ENCODE measurements around the gene PARS2.

PARS2 gene

DNA sequence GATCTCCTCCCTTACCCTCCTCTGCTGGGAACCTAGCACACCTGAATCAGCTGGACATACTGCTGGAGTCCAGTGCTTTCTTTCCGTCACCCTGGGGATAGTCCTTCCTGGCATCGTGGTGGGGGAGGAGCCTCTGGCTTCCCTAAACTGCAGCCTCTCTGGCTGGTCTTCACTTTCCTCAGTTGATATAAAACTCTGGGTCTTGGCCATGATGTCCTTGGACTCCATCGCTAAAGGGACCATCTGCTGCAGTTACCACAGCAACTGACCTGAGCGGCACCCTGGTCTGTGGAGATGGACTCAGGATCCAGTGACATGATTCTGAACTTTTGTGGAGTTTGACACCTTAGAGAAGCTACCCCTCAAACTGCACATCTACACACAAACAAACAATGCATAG, 22.8 kb downstream of the PARS2 start:
- no peak for DNase-seq

DNA sequence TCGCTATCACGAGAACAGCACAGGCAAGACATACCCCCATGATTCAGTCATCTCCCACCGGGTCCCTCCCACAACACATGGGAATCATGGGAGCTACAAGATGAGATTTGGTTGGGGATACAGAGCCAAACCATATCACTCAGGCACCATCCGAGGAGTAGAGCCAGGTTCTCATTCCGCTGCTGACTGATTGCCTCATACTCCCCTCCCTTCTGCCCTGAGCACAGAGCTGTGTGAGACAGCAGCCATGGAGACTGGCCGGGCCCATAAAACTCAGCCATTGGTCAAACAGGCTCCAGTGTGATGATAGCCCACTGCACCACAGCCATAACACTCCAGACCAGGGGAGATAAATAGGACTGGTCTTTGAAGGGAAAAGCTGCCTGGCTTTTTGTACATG, 26.1 kb downstream of the PARS2 start:
- DNase-seq, result no peak

DNA sequence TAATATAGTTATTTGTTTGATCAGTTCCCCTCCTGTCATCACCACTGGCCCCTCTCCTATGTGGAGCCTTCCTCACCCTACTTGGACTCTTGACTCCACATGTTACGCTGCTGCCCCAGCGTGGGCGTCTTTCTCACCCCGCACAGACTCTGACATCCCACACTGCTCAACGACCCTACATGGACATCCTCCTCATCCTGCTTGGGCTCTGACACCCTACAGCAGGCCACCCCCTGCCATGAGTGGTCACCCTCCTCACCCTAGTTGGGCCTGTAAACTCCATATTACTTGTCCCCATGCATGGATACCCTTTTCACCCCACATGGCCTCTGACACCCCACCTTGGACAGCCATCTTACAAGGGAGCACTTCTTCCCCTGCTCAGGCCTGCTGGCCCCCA, 27.6 kb downstream of the PARS2 start:
- no peak for DNase-seq

DNA sequence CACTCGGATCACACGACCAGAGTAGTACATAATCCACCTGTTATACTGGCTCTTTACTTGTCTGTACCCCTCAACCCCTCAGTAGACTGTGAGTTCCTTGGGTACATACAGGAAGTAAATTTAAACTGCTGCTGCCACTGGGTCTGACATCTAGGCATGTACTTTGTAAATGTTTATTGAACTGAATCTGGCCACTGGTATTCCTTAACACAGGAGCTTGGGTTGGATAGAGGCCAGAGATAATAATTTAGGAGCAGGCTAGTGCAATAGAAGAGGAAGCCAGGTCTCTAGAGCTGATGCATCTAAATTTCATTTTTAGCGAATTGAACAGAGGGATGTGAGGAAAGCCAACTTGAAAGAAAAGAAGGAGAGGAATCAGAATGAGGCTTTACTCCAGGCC, 36.3 kb downstream of the PARS2 start:
- no peak for DNase-seq

DNA sequence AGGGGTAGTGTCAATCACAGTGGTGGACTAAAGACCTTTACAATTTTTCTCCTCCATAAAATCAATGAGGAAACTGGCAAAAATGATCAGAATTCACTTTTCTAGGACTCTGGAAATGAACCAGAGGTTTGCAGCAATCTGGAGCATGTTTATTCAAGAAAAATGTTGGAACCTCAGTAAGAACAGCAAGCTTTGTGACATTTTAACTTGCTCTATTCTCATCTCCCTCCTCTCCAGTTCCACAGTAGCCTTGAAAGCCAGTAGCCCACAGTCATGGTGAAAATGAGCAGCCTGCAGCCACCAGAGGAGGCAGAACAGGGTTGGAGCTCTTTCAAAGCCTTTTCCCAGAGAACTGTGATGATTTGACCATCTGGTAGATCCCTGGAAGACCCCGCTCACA, 39.6 kb downstream of the PARS2 start:
- no peak for DNase-seq

DNA sequence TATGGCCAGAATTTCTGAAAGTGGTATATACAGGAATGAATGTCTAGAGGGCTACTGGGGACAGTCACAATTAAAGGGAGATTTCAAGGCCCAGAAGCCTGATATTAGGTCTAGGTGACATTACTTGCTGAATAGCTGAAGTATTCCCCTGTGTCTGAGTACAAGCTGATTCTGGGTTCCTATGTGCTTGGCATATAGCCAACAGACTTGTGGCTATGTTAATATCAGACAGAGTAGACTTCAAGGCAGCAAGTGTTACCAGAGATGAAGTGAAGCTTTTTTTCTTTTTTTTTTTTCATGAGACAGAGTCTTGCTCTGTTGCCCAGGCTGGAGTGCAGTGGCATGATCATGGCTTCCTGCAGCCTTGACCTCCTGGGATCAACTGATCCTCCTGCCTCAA, 40.3 kb downstream of the PARS2 start:
- DNase-seq, result no peak

DNA sequence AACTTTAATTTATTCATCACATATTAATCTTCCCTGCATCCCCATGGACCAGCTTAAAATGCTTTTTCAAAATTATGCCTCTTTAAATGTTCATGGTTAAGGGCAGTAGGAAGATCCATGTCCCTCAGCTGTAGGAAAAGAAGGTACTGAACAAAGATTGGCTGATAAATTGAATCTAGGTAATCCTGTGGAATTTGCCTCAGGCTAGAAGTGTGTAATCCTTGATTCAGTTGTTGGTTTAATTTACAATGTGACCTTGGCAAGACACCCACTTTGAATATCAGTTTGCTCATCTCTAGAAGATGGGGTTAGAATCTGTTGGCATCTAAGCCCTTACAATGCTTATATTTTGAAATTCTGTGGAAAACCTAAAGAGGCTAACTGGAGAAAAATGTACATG, 42.6 kb downstream of the PARS2 start:
- no peak for DNase-seq

DNA sequence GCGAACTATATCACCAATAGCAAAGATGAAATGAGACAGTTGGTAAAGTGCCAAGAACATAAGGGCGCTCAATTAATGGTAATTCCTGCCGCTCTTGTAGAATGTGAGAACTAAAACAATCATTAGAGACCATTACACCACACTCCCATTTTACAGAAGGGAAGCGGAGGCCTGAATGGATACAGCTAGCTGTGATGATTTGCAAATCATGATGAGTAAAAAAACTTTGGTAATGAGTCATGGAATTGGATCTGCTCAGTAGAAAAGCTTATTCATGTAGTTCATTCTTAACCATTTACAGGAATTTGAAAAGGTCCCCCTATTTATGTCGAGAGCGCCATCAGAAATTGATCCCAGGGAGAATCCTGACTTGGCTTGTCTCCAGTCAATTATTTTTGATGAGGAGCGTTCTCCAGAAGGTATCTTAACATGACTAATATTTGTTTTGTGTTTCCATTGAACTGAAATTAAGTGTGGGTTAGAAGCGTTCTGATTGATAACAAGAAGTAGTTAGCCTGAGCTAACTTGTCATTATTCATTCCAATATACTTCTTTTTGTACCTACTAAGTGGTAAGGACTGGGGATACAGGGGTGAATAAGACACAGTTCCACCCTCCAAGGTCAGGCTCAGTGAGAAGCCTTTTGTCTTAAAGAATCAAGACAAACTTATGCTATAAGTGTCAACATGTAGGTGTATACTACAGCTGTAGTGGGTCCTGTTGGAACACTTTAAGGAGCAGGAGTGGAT, 47.9 kb downstream of the PARS2 start:
- peak in 1 of 51 donors; percentile 3 for DNase-seq

DNA sequence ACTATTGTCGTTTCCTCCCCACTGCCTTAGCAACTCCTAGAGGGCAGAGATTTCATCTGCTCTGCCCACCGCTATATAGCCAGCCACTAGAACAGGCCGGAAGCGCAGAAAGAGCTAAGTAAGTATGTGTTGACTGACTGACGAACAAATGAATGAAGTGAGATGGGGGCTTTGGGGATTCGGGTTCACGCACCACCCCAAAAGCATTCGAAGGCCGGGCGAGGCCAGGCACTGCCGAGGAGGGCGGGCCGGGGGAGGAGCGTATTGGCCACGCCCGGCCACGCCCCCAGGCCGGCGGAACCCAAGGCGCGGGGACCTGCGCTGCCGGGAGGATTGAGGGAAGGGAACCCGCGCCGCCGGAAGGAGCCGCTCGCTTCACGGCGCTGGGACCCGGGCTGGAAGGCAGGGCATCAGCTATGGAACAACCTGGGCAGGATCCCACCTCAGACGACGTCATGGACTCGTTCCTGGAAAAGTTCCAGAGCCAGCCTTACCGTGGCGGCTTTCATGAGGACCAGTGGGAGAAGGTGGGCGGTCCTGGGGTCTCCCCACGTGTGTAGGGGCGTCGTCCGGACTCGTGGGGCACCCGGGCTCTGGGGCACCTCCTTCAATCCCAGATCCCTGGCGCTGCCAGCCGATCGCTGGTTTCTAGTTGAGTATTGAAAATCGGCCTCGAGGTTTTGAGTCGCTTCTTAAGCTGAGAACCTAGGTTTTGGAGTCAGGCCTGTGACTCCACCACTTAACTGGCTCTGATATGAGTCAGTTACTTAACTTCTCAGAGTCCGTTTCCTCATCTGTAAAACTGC, 48.6 kb downstream of the PARS2 start, which contains the start of gene TTC4:
TTC4 (plus strand) TSS at position 369 of the 806 bp plus-strand sequence; CDS start at position 417, 48 bp downstream.
- peak; percentile 32 to 88 (median 70) for DNase-seq

DNA sequence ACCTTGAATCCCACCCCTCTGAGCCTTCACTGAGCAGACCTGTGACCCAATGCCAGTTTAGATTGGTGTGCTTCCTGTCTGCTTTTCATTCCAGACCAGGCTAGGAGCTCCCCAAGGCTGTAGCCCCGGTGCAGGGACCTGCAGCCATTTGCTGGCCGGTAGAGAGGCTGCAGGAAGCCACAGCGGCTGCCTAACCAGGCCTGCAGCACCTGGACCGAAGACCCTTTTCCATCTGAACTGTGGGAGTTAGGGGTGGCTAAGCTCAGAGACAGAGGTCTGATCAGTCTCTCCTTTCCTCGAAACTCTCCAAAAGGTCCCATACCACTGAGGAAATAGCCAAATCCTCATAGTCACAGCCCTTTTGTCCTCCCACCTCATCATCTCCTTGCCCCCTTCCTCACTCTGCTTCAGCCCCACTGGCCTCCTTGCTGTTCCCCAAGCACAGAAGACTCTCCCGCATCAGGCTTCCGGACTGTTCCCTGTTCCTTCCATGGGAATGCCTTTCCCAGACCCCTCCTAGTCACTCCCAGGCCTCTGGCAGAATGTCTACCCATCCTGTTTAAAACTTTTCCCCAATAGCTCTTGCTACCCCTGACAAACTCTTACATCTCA, 49.3 kb downstream of the PARS2 start:
- DNase-seq, result peak in 1 of 51 donors; percentile 12

DNA sequence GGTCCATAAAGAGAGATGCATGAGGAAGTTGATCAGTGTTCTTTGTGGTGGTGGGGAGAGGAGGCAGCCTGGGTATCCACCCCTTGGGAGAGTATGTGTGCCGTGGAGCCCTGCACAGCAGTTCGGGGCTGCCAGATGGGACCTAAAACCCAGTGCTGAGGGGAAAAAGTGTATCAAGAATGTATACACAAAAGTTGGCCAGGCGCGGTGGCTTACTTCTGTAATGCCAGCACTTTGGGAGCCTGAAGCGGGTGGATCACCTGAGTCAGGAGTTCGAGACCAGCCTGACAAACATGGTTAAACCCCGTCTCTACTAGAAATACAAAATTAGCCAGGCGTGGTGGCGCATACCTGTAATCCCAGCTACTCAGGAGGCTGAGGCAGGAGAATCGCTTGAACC, 52.8 kb downstream of the PARS2 start:
- DNase-seq, result no peak

DNA sequence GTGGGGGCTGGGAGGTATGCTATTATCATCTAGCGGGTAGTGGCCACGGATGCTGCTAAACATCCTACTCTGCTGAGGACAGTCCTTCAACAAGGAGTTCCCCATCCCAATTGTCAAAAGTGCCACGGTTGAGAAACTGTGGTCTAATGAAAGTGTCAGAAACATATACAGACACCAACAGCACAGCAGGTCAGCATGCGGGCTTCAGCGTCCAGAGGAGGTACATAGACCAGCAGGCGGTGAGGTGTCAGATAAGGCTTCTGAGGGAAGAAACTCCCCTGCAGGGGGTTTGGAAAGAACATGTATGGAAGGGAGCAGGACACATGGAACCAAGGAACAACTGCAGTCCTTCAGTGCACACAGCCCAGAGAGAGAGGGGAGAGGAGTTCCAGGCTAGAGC, 53.5 kb downstream of the PARS2 start:
- DNase-seq, result no peak

DNA sequence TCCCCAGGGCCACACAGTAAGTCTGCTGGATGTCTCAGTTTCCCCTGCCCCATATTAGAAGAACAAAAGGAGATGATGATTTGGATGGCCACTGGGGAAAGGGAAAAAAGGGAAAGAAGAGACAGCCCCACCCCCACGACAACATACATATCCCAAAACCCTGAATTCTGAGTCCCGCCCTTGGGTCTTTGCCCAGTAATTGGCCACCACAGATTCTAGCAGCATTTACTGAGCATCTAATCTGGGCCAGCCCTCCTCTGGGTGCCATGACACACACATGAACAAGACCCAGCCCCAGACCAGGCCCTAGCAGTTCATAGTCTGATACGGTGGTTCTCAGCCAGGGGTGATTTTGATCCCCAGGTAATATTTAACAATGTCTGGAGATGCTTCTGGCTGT, 53.9 kb downstream of the PARS2 start:
- DNase-seq, result no peak

DNA sequence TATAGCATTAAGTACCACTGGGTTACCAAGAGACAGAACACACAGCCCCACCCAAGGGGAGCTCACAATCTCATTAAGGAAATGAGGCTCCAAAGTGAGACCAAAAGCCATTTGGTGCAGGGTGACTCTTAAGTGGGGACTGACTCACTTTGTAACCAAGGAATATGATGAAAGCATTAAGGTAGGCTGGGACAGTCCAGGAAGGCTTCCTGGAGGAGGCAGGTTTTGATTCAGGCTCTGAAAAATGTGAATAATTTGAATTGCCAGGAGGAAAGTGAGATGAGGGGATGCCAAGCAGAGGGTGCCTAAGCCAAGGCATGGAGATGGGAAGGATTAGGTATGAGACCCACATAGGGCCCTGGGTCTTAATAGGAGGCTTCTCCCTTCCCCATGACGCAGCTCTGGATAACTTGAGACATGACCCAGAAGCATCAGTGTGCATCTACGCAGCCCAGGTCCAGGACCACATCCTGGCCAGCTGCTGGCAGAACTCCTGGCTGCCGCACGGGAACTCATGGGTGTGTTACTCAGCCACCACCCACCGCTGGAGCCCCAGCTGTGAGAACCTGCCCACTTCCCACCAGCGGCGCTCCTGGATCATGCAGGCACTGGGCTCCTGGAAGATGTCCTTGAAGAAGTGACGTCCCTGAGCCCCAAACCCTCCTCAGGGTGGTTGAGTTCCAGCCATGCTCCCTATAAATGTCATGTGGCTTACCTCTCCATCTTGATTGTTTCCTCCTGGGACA, 54.6 kb downstream of the PARS2 start:
- DNase-seq, result no peak

DNA sequence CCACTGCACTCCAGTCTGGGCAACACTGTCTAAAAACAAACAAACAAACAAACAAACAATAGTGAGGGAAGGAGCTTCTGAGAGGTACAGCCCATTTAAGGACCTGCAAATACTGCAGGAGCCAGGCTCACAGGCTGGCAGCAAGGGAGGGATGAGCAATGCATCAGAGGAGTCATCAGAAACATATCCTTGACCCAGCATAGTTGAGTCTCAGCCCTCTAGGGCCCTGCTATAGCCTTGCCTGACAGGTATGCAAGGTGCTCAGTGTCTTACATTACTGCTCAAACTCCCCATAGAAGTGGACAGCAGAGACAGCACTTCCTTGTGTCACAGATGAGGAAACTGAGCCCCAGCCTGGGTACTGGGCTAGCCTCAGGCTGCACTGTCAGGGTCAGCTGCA, 55.9 kb downstream of the PARS2 start:
- DNase-seq, result no peak
